SU-DHL-6 (cell line): ENCODE data around the gene GYG1.

Source experiments
- EZH2phosphoT487 ChIP-seq: fragments of 200-600 bp; sonication (generic), shearing (Covaris generic); conservative IDR thresholded peaks from 2 replicates; pipeline ENCODE4 v1.6.1; 2018; ENCODE audit warnings: mild to moderate bottlenecking, antibody characterized with exemption, low read length, moderate library complexity, mixed read lengths
- TF ChIP-seq, protein P1 (sequence below): fragments of 200-600 bp; sonication (generic); IDR thresholded peaks from one replicate; pipeline ENCODE4 v1.5.1; 2017; ENCODE audit warnings: antibody characterized with exemption, mild to moderate bottlenecking, low read length, moderate library complexity; ENCODE audit not compliant: insufficient read depth, poor library complexity, severe bottlenecking

GRCh38 chr3:149067883-149068282 lies 76.5 kb downstream of the GYG1 start:
- TF ChIP-seq, protein P1, sequence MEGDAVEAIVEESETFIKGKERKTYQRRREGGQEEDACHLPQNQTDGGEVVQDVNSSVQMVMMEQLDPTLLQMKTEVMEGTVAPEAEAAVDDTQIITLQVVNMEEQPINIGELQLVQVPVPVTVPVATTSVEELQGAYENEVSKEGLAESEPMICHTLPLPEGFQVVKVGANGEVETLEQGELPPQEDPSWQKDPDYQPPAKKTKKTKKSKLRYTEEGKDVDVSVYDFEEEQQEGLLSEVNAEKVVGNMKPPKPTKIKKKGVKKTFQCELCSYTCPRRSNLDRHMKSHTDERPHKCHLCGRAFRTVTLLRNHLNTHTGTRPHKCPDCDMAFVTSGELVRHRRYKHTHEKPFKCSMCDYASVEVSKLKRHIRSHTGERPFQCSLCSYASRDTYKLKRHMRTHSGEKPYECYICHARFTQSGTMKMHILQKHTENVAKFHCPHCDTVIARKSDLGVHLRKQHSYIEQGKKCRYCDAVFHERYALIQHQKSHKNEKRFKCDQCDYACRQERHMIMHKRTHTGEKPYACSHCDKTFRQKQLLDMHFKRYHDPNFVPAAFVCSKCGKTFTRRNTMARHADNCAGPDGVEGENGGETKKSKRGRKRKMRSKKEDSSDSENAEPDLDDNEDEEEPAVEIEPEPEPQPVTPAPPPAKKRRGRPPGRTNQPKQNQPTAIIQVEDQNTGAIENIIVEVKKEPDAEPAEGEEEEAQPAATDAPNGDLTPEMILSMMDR: no peak
- TF ChIP-seq EZH2phosphoT487: no peak
